CD14-positive monocyte (primary cell): ENCODE results near the gene BBS4. TPM values are rescaled to one million over a fixed set of nuclear protein-coding genes. Genes with fewer than 3 reads are reported as not detected.
A peak's percentile ranks its signal among the peaks of the same experiment; 100 is the strongest.

Experiments used
- DNase-seq, 3 donors: peaks; one replicate each; pipeline ENCODE4 v3.0.0-alpha.2; 2011 to 2022
- H2AFZ ChIP-seq: 2 replicates; pipeline ENCODE4 v1.6.0; 2012; ENCODE audit warnings: mild to moderate bottlenecking, low read depth, low read length, inconsistent platforms; ENCODE audit not compliant: insufficient read depth, poor library complexity, severe bottlenecking
- H3K27ac ChIP-seq, 2 donors: 1 replicate in 1 of 2; 2 replicates in 1 of 2; pipeline ENCODE4 v1.5.1; 2012 to 2013; ENCODE audit warnings: low read length in 2 of 2, control low read depth in 1 of 2, inconsistent platforms in 1 of 2, low read depth in 1 of 2, mild to moderate bottlenecking in 1 of 2
- H3K27me3 ChIP-seq, 2 donors: one replicate each; pipeline versions ENCODE4 v1.6.0 to v1.6.1; 2011 to 2013; ENCODE audit warnings: low read length in 2 of 2; ENCODE audit not compliant: control insufficient read depth in 2 of 2, insufficient read depth in 2 of 2
- H3K36me3 ChIP-seq, 2 donors: replicated peaks in 1 of 2; 1 replicate in 1 of 2; 2 replicates in 1 of 2; pipeline versions ENCODE4 v1.5.1 to v1.6.1; 2012 to 2013; ENCODE audit warnings: low read length in 2 of 2, control low read depth in 1 of 2, inconsistent platforms in 1 of 2, mild to moderate bottlenecking in 1 of 2; ENCODE audit not compliant: insufficient read depth in 2 of 2, control insufficient read depth in 1 of 2
- H3K4me1 ChIP-seq, 2 donors: 1 replicate in 1 of 2; 2 replicates in 1 of 2; pipeline versions ENCODE4 v1.5.1 to v1.6.1; 2012 to 2013; ENCODE audit warnings: low read length in 2 of 2, control low read depth in 1 of 2, inconsistent platforms in 1 of 2, mild to moderate bottlenecking in 1 of 2, moderate library complexity in 1 of 2; ENCODE audit not compliant: insufficient read depth in 2 of 2, control insufficient read depth in 1 of 2
- H3K4me2 ChIP-seq: replicated peaks from 2 replicates; pipeline ENCODE3; 2012; ENCODE audit warnings: low read length, moderate library complexity, mild to moderate bottlenecking; ENCODE audit not compliant: poor library complexity, severe bottlenecking; ENCODE audit errors: extremely low read depth
- H3K4me3 ChIP-seq, 3 experiments: fragments of 200-600 bp in 1 of 3; sonication (generic) in 1 of 3; replicated peaks in 1 of 3; 1 replicate in 2 of 3; 2 replicates in 1 of 3; pipeline ENCODE4 v1.5.1; 2011 to 2013; ENCODE audit warnings: low read length in 3 of 3, mild to moderate bottlenecking in 3 of 3, control low read depth in 2 of 3, low read depth in 2 of 3, inconsistent platforms in 1 of 3, moderate library complexity in 1 of 3
- H3K79me2 ChIP-seq: 2 replicates; pipeline ENCODE4 v1.6.0; 2012; ENCODE audit warnings: mild to moderate bottlenecking, control low read depth, inconsistent platforms, low read length, moderate library complexity; ENCODE audit not compliant: insufficient read depth
- H3K9ac ChIP-seq: 2 replicates; pipeline ENCODE4 v1.6.0; 2017; ENCODE audit warnings: low read length, mild to moderate bottlenecking; ENCODE audit not compliant: insufficient read depth, poor library complexity, severe bottlenecking
- H3K9me3 ChIP-seq, 2 donors: replicated peaks in 1 of 2; 1 replicate in 1 of 2; 2 replicates in 1 of 2; pipeline versions ENCODE4 v1.5.1 to v1.6.1; 2012 to 2013; ENCODE audit warnings: low read length in 2 of 2, control low read depth in 1 of 2; ENCODE audit not compliant: control insufficient read depth in 1 of 2, insufficient read depth in 1 of 2
- H4K20me1 ChIP-seq: 2 replicates; pipeline ENCODE4 v1.6.0; 2012; ENCODE audit warnings: mild to moderate bottlenecking, low read length, control low read depth, moderate library complexity; ENCODE audit not compliant: insufficient read depth
- H3K27ac Mint-ChIP-seq, 7 donors: one replicate each; pipeline ENCODE4 v1.8.0; 2020; ENCODE audit warnings: mild to moderate bottlenecking in 7 of 7, mixed read lengths in 7 of 7, moderate library complexity in 6 of 7, inconsistent platforms in 2 of 7
- H3K27me3 Mint-ChIP-seq, 3 donors: one replicate each; pipeline ENCODE4 v1.8.0; 2021 to 2022; ENCODE audit warnings: low read depth in 3 of 3, mild to moderate bottlenecking in 3 of 3, mixed read lengths in 3 of 3, moderate library complexity in 3 of 3, inconsistent platforms in 1 of 3
- H3K36me3 Mint-ChIP-seq, 2 donors: one replicate each; pipeline ENCODE4 v1.8.0; 2020; ENCODE audit warnings: mixed read lengths in 2 of 2, inconsistent platforms in 1 of 2, mild to moderate bottlenecking in 1 of 2
- H3K4me1 Mint-ChIP-seq: one replicate; pipeline ENCODE4 v1.8.0; 2020; ENCODE audit warnings: mild to moderate bottlenecking, mixed read lengths
- H3K4me3 Mint-ChIP-seq, 2 donors: one replicate each; pipeline ENCODE4 v1.8.0; 2020; ENCODE audit warnings: mild to moderate bottlenecking in 2 of 2, mixed read lengths in 2 of 2, moderate library complexity in 1 of 2
- H3K9me3 Mint-ChIP-seq, 7 donors: one replicate each; pipeline ENCODE4 v1.8.0; 2020 to 2022; ENCODE audit warnings: mixed read lengths in 7 of 7, mild to moderate bottlenecking in 6 of 7, moderate library complexity in 6 of 7, inconsistent platforms in 2 of 7
- WGBS: methylation state at CpG from one replicate; pipeline ENCODE4 v1.1.5; 2013; ENCODE audit warnings: missing lambda C conversion rate; ENCODE audit not compliant: insufficient coverage; 5-methylcytosine and 5-hydroxymethylcytosine counted together
- intact Hi-C, 2 donors: fragments of 100-400 bp; cut with micrococcal nuclease; formaldehyde crosslinking; loops; one replicate each; pipeline versions ENCODE4 v1.15.0 to v1.15.1; 2023
- polyA plus RNA-seq, 3 donors: library from polyadenylated mRNA; depleted of rRNA in 1 of 3; unstranded in 2 of 3; stranded (reverse) in 1 of 3; fragments of 300-500 nt in 2 of 3; fragments of >200 nt in 1 of 3; fragmentation: Illumina TruSeq in 2 of 3; gene quantifications; 1 replicate in 2 of 3; 2 replicates in 1 of 3; pipeline ENCODE4 v1.2.3, GENCODE V29; 2012 to 2021
- TF ChIP-seq, protein P1 (sequence below): fragments of 200-600 bp; IDR thresholded peaks from one replicate; pipeline ENCODE4 v1.8.0; 2022; ENCODE audit warnings: antibody characterized with exemption, mild to moderate bottlenecking

The BBS4 gene
- polyA plus RNA-seq, 3 donors, result 4.0 to 7.6 (median 4.1) TPM

DNA sequence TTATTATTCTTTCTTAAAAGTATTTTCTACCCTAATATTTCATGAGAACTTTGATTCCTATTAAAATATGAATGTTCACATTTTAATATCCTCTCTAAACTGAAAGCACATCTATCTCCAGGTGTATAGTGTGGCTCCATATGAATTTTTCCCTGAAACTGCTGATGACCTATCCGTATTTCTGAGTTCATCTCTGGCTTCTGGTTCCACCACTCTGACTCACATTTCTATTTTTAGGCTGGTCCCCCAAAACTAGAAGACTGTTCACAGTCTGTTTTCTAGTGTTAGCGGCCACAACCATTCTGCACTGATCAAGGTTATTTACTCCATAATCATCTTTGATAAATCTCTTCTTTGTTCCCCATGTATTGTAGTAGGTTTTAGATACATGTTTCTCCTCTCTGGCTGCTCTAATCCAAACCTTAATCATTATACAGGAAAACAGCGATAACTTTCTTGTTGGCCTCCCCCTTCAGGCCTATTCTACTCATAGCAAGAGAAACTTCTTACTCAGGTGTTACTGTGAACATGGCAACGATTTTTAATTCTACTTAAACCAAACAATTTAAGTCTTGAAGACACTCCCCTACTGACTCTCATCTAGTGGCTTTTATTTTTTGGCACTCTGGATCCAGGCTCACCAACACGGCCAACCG lies 84.8 kb downstream of the BBS4 start:
- intact Hi-C loops, result no loop called here
- Mint-ChIP-seq H3K4me3 (no peak overlapping the region), H3K9me3 (peaks cover 12 to 20% (median 20%) of the 10 kb centered on the region in 7 donors), H3K27me3 (no peaks in the 10 kb centered on the region), H3K36me3 (peaks cover 79 to 86% of the 10 kb centered on the region in 2 donors), H3K27ac (peak overlapping the region in 3 of 7 donors; percentile 1 to 48 (median 30)), H3K4me1 (peaks cover 17% of the 10 kb centered on the region)
- Histone ChIP-seq H3K36me3 (peaks cover 81 to 87% of the 10 kb centered on the region in 2 donors), H2AFZ (no peak overlapping the region), H3K79me2 (peaks cover 100% of the 10 kb centered on the region), H3K9me3 (peaks cover 5 to 21% of the 10 kb centered on the region in 2 donors), H3K4me1 (peaks cover 18% of the 10 kb centered on the region in 2 donors), H3K9ac (no peak overlapping the region), H3K27me3 (no peaks in the 10 kb centered on the region), H3K4me2 (no peak overlapping the region), H3K27ac (peak overlapping the region in 1 of 2 donors; percentile 35), H3K4me3 (no peak overlapping the region), H4K20me1 (peaks cover 97% of the 10 kb centered on the region)
- no peak for DNase-seq
- 83% methylated on average over 1 of the region's 6 CpGs for WGBS
- TF ChIP-seq, protein P1, sequence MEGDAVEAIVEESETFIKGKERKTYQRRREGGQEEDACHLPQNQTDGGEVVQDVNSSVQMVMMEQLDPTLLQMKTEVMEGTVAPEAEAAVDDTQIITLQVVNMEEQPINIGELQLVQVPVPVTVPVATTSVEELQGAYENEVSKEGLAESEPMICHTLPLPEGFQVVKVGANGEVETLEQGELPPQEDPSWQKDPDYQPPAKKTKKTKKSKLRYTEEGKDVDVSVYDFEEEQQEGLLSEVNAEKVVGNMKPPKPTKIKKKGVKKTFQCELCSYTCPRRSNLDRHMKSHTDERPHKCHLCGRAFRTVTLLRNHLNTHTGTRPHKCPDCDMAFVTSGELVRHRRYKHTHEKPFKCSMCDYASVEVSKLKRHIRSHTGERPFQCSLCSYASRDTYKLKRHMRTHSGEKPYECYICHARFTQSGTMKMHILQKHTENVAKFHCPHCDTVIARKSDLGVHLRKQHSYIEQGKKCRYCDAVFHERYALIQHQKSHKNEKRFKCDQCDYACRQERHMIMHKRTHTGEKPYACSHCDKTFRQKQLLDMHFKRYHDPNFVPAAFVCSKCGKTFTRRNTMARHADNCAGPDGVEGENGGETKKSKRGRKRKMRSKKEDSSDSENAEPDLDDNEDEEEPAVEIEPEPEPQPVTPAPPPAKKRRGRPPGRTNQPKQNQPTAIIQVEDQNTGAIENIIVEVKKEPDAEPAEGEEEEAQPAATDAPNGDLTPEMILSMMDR, result no peak

DNA sequence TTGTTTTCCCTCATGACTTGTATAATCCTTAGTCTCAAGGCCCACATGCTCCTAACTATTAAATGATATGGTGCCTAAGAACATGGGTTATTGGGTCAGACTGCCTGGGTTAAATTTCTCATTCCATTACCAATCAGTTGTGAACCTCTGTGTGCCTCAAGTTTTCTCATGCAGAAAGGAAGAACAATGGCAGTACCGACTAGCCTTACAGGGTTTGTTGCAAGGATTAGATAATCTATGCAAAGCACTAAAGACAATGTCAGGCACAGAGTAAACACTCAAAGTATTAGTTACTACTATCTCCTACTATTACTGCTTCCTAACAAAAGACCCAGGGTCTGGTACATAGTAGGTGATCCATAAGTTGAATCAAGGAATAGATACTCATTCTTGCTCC lies 85.3 kb downstream of the BBS4 start:
- peaks cover 23% of the 10 kb centered on the region in 2 donors for H3K4me1 ChIP-seq
- H3K4me3 Mint-ChIP-seq, result no peak overlapping the region
- no peaks in the 10 kb centered on the region for H3K27me3 Mint-ChIP-seq
- no peak overlapping the region for H3K4me2 ChIP-seq
- peaks cover 80 to 86% of the 10 kb centered on the region in 2 donors for H3K36me3 ChIP-seq
- H3K79me2 ChIP-seq, result peaks cover 100% of the 10 kb centered on the region
- H3K9ac ChIP-seq, result no peak overlapping the region
- H3K27me3 ChIP-seq, result no peaks in the 10 kb centered on the region
- H4K20me1 ChIP-seq, result peaks cover 97% of the 10 kb centered on the region
- H3K4me1 Mint-ChIP-seq, result peaks cover 22% of the 10 kb centered on the region
- no peak overlapping the region for H2AFZ ChIP-seq
- TF ChIP-seq, protein P1, result no peak
- no peak overlapping the region for H3K4me3 ChIP-seq
- WGBS, result no CpG with 5 or more reads among the region's 1 CpG
- intact Hi-C loops, result no loop called here
- H3K27ac ChIP-seq, result peak overlapping the region in 1 of 2 donors; percentile 35
- H3K36me3 Mint-ChIP-seq, result peaks cover 75 to 81% of the 10 kb centered on the region in 2 donors
- H3K9me3 Mint-ChIP-seq, result peaks cover 12 to 20% (median 17%) of the 10 kb centered on the region in 7 donors
- peaks cover 5 to 21% of the 10 kb centered on the region in 2 donors for H3K9me3 ChIP-seq
- no peak for DNase-seq
- peak overlapping the region in 3 of 7 donors; percentile 1 to 48 (median 30) for H3K27ac Mint-ChIP-seq
